Activated CD4-positive, CD25-positive, alpha-beta regulatory T cell (primary cell): ENCODE data around the gene JMJD7.

ENCODE experiments used
- DNase-seq, 4 experiments: peaks; one replicate each; lab custom pipeline; 2025; lab: John Stamatoyannopoulos, UW

JMJD7 gene

DNA sequence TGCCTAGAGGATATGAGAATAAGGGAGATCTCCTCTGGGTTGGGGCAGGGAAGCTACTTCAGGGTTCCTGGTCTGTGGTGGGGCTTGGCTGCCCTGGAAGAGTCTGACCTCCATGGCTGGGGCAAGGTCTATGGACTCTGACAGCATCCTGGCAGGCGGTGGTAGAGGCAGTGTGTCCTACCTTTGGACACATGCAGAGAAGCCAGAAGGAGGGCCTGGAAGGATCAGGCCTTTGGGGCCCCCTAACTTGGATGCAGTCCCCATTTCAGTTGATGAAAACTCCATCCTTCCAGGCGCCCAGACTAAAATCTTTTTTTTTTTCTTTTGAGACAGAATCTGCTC lies 55.6 kb downstream of the JMJD7 start:
- DNase-seq = no peak

DNA sequence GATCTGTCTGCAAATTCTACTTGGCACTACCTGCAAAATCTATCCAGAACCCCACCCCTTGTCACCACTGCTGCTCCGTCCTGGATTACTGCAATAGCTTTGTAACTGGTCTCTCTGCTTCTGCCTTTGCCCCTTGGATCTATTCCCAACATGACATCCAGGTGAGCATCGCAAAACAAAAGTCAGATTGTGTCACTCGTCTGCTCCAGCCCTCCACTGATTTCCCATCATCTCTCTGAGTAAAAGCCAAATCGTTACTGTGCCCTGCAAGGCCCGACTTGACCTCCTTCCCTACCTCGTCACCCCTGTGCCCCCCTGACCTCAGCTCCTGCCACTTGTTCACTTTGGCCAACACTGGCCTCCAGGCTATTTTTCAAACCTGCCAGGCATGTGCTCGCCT lies 56.6 kb downstream of the JMJD7 start:
- no peak for DNase-seq

DNA sequence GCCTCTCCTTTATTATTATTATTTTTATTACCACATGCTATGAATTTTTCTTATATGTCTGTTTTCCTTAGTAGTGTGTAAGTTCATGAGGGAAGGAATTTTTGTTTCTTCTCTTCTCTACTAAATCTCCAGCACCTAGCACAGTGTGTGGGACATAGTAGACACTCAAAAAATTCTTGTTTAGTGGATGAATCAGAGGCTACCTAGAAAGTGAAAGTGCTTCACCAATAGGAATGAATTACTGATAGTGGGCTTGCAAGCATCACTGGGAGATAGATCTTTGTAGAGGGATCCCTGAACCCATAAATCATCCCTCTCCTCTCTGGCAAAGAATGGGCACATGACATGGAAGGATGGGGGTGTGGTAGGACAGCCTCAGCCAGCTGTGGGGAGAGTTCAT lies 57.4 kb downstream of the JMJD7 start:
- DNase-seq = no peak

DNA sequence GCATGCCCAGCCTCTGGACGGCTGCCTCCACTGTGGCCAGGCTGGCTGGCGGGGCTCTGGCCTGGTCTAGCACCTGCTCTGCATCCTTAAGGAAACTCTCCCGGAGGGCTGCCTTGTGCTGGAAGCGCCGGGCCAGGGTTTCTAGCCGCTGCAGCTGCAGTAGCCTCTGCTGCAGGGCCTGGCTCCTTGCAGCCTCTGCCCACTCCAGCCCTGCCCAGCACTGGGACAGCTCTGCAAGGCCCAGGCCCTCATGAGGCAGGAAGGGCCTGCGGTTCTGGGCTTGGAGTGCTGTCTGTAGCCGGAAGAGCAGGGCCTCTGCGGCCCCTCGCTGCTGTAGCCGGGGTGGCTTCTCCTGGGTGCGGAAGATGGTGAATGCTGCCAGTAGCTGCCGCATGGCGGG lies 57.9 kb downstream of the JMJD7 start:
- DNase-seq = no peak

DNA sequence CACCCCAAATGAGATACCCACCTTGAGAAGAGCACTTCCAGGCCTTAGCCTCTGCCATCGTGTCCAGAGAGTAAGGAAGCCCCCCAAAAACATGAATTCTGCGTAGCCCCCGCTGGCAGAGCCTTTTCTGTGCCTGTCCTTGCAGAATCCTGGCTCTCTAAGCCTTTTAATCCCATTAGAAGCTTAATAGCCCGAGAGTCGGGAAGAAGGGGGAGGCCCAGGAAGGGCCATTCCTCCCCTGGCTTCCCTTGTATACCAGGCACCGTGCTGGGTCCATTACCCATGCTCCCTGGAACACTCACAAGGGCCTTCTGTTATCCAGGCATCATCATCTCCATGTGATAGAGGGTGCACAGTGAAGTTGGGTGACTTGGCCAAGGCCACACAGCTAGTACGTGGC lies 58.8 kb downstream of the JMJD7 start:
- DNase-seq = no peak

DNA sequence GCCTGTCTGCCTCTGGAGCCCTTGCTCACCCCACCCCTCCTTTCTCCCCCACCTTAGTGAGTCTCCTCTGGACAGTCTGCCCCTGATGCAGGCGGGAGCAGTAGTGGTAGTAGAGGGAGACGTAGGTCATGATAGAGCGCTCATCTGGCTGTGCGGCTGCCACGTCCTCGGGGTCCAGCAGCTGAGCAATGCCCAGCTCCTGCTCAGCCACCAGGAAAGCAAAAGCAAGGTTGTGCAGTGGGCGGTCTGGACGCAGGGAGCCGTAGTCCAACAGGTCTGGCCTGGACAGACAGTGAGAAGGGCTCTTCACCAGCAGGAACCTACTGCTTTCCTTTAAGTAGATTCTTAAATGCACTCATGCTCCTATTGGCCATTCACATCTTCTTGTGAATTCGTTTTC lies 59.3 kb downstream of the JMJD7 start:
- DNase-seq = no peak
